DMS79 treated with DMSO at 0.1 percent for 48 hours (cell line): ENCODE measurements around the gene IL36RN.

Experiments
- DNase-seq: peaks from one replicate; lab custom pipeline; 2025; lab: John Stamatoyannopoulos, UW

The IL36RN gene

GRCh38 chr2:113050921-113051895 is 7.8 kb upstream of the IL36RN start:
- no peak for DNase-seq

- DNase-seq = no peak
Measured at GRCh38 chr2:113052396-113052917, 6.5 kb upstream of the IL36RN start, which contains the start of gene IL36B. Gene IL36B, minus strand, starts transcription at chr2:113052867.

- no peak for DNase-seq
Measured at GRCh38 chr2:113053666-113054065, 5.3 kb upstream of the IL36RN start.

- no peak for DNase-seq
Measured at GRCh38 chr2:113054066-113054465, 4.9 kb upstream of the IL36RN start.

GRCh38 chr2:113056521-113056920 is 2.5 kb upstream of the IL36RN start:
- no peak for DNase-seq

GRCh38 chr2:113057117-113057516 is 1.9 kb upstream of the IL36RN start:
- no peak for DNase-seq

GRCh38 chr2:113058411-113058994 is 495 bp upstream of the IL36RN start:
- no peak for DNase-seq

GRCh38 chr2:113060396-113060795 is 1.4 kb downstream of the IL36RN start:
- no peak for DNase-seq

- DNase-seq = no peak
Measured at GRCh38 chr2:113060796-113061195, 1.8 kb downstream of the IL36RN start.

- DNase-seq = no peak
Measured at GRCh38 chr2:113061241-113061640, 2.2 kb downstream of the IL36RN start.

GRCh38 chr2:113061896-113062770 is 3.1 kb downstream of the IL36RN start:
- no peak for DNase-seq

GRCh38 chr2:113064281-113064680 is 5.3 kb downstream of the IL36RN start:
- no peak for DNase-seq

- DNase-seq = no peak
Measured at GRCh38 chr2:113064898-113065297, 5.9 kb downstream of the IL36RN start.

GRCh38 chr2:113067681-113068080 is 8.7 kb downstream of the IL36RN start, which contains the start of gene IL1F10:
Gene IL1F10, plus strand, starts transcription at chr2:113067970. Its CDS starts 4,769 bp downstream, at chr2:113072739.
- no peak for DNase-seq

GRCh38 chr2:113068249-113068648 is 9.3 kb downstream of the IL36RN start:
- DNase-seq = no peak

- DNase-seq = no peak
Measured at GRCh38 chr2:113068706-113069485, 9.9 kb downstream of the IL36RN start.

- DNase-seq = no peak
Measured at GRCh38 chr2:113069676-113070605, 10.9 kb downstream of the IL36RN start.

GRCh38 chr2:113070606-113070975 is 11.6 kb downstream of the IL36RN start:
- DNase-seq = no peak

GRCh38 chr2:113072584-113072983 is 13.6 kb downstream of the IL36RN start:
- DNase-seq = no peak

- DNase-seq = no peak
Measured at GRCh38 chr2:113073325-113073834, 14.4 kb downstream of the IL36RN start.
